ENCODE data around the gene USHBP1. TPM values are rescaled to one million over a fixed set of nuclear protein-coding genes. Genes with fewer than 3 reads are reported as not detected.

USHBP1 gene
- total and polyA plus RNA-seq, 2 of the 13 experiments (the other 11 are each of a cell fraction or from before 2014, with no cell fraction given), result 0.15 to 1.5 TPM

GRCh38 chr19:17281391-17282304 lies 17.1 kb upstream of the USHBP1 start, which contains the start of gene ANKLE1:
ANKLE1 (plus strand) TSS chr19:17281901; CDS start chr19:17281921, 20 bp downstream.
- Histone ChIP-seq H3K36me3 (replicated peaks in 1 of 2; ENCODE audit: control insufficient read depth in 1 of 2, insufficient read depth in 2 of 2, low read length in 2 of 2) (peaks cover 6 to 14% of the 10 kb centered on the region in 2 experiments; a peak in 4 of 5 replicates), H3K4me2 (ENCODE audit: low read depth, low read length) (peak within 1 kb of the TSS; percentile 44), H2AFZ (ENCODE audit: low read length) (no peak within 1 kb of the TSS), H4K20me1 (ENCODE audit: insufficient read depth, low read length) (no peaks in the 10 kb centered on the region), H3K79me2 (ENCODE audit: insufficient read depth, low read length) (no peaks in the 10 kb centered on the region), H3K9me3 (ENCODE audit: low read length) (no peaks in the 10 kb centered on the region), H3K4me1 (ENCODE audit: insufficient read depth, low read length) (0 out of 2 replicates have a peak, but pooled peaks cover 6% of the 10 kb centered on the region), H3K4me3 (replicated peaks in 1 of 3; ENCODE audit: insufficient read depth in 1 of 3, low read depth in 2 of 3, low read length in 3 of 3) (peak within 1 kb of the TSS in 1 of 3 experiments; percentile 57; a peak in 2 of 6 replicates), H3K9ac (ENCODE audit: insufficient read depth, low read depth, low read length) (peak within 1 kb of the TSS; percentile 23), H3K27ac (ENCODE audit: extremely low read length, insufficient read depth, low read length) (no peak within 1 kb of the TSS), H3K27me3 (ENCODE audit: control insufficient read depth in 1 of 2, insufficient read depth in 2 of 2, low read length in 2 of 2) (no peaks in the 10 kb centered on the region)
- no peak for ATAC-seq
- intact Hi-C loops (cut with micrococcal nuclease; ENCODE audit: unreplicated experiment) (loop anchor here (1.0 to 5.0 kb wide), 2 partner anchors 76 to 214 kb away; no protein-coding TSS in a partner anchor), in situ Hi-C loops (cut with HindIII; ENCODE audit: extremely low pct_ligation_motif_present, low pct_unique_long_range_greater_than_20kb) (loop anchor here (5.0 kb wide), 2 partner anchors 79 to 214 kb away; no protein-coding TSS in a partner anchor)
- TF ChIP-seq CENPT (CRISPR knock-in tag; IDR thresholded peaks at IDR 0.05; ENCODE audit: low read depth), result no peak
- peak; percentile 58 for TF ChIP-seq AGO2 (optimal IDR thresholded peaks at IDR 0.05; ENCODE audit: low read depth, low read length)
- no TSS peak for BruUV-seq (replicated peaks)
- DNase-seq (ENCODE audit: low spot score), result no peak
- POLR2A ChIA-PET, result interaction anchor here (0.6 to 1.2 kb wide), 6 partner anchors 15 to 55 kb away, joined by 3 to 5 read pairs (median 4); partner anchors contain the start of genes BABAM1, DDA1, MRPL34 and OCEL1
- CTCF ChIA-PET (ENCODE audit: low intra/inter-chr PET ratio, low total read pairs), result interaction anchor here (1.1 to 2.3 kb wide), 3 partner anchors 21 to 215 kb away, joined by 5 to 17 read pairs (median 16); no protein-coding TSS in a partner anchor
- no peak for FAIRE-seq
- WGBS (ENCODE audit: low lambda C conversion rate), result 84% methylated on average over 26 of the region's 75 CpGs

GRCh38 chr19:17279436-17279835 lies 14.9 kb upstream of the USHBP1 start:
- BruUV-seq (replicated peaks), result no TSS peak
- ATAC-seq, result no peak
- TF ChIP-seq ZNF230 (CRISPR knock-in tag; IDR thresholded peaks at IDR 0.05) (no peak), ZNF329 (CRISPR knock-in tag; IDR thresholded peaks at IDR 0.05; ENCODE audit: low read depth) (peak; percentile 93)
- in situ Hi-C loops (cut with HindIII; ENCODE audit: extremely low pct_ligation_motif_present, low pct_unique_long_range_greater_than_20kb) (no loop called here), intact Hi-C loops (cut with micrococcal nuclease; ENCODE audit: unreplicated experiment) (no loop called here)
- no peak overlapping the region for H3K4me3 ChIP-seq (replicated peaks in 1 of 3; ENCODE audit: insufficient read depth in 1 of 3, low read depth in 2 of 3, low read length in 3 of 3)
- H3K27ac ChIP-seq (ENCODE audit: extremely low read length, insufficient read depth, low read length), result no peak overlapping the region
- H3K4me2 ChIP-seq (ENCODE audit: low read depth, low read length), result no peak overlapping the region
- H3K36me3 ChIP-seq (replicated peaks in 1 of 2; ENCODE audit: control insufficient read depth in 1 of 2, insufficient read depth in 2 of 2, low read length in 2 of 2), result peaks cover 9 to 26% of the 10 kb centered on the region in 2 experiments; a peak in 4 of 5 replicates
- no peaks in the 10 kb centered on the region for H4K20me1 ChIP-seq (ENCODE audit: insufficient read depth, low read length)
- no peaks in the 10 kb centered on the region for H3K27me3 ChIP-seq (ENCODE audit: control insufficient read depth in 1 of 2, insufficient read depth in 2 of 2, low read length in 2 of 2)
- no peak overlapping the region for H3K9ac ChIP-seq (ENCODE audit: insufficient read depth, low read depth, low read length)
- no peaks in the 10 kb centered on the region for H3K79me2 ChIP-seq (ENCODE audit: insufficient read depth, low read length)
- 0 out of 2 replicates have a peak, but pooled peaks cover 6% of the 10 kb centered on the region for H3K4me1 ChIP-seq (ENCODE audit: insufficient read depth, low read length)
- H2AFZ ChIP-seq (ENCODE audit: low read length), result no peak overlapping the region
- CTCF ChIA-PET (ENCODE audit: low intra/inter-chr PET ratio, low total read pairs), result no interaction called here
- H3K9me3 ChIP-seq (ENCODE audit: low read length), result no peaks in the 10 kb centered on the region
- POLR2A ChIA-PET, result interaction anchor here (1.0 kb wide), 2 partner anchors 13 to 64 kb away, joined by 3 to 4 read pairs; partner anchors contain the start of gene BABAM1
- DNase-seq (ENCODE audit: low spot score), result no peak
- 97% methylated on average over 2 of the region's 3 CpGs for WGBS (ENCODE audit: low lambda C conversion rate)
- FAIRE-seq, result no peak

Measured in HepG2 (cell line).